Renal cortical epithelial cell (primary cell): ENCODE data around the gene SENP2. TPM values are rescaled to one million over a fixed set of nuclear protein-coding genes. Genes with fewer than 3 reads are reported as not detected.
"Not testable (repeated sequence)": the region's sequence is repeated elsewhere in the genome, so short reads cannot be mapped to it uniquely, and the experiment has no call there.

ENCODE experiments used
- DNase-seq: peaks from one replicate; pipeline ENCODE4 v3.0.0-alpha.2; 2011; ENCODE audit warnings: low read depth
- total RNA-seq: library from RNA; depleted of rRNA; stranded (reverse); fragments of >200 nt; gene quantifications from 2 replicates; pipeline ENCODE4 v1.2.3, GENCODE V29; 2014

The SENP2 gene
- 31.6 and 36.2 TPM in 2 replicates for total RNA-seq

GRCh38 chr3:185585859-185586685 lies at the start of gene SENP2:
Gene SENP2, plus strand, starts transcription at chr3:185586295. Its CDS starts 119 bp downstream, at chr3:185586414.
- peak; percentile 96 for DNase-seq

- peak; percentile 100 for DNase-seq
Measured at GRCh38 chr3:185537369-185537970, 48.6 kb upstream of the SENP2 start.

- no peak for DNase-seq
Measured at GRCh38 chr3:185539934-185540333, 46.2 kb upstream of the SENP2 start.

- no peak for DNase-seq
Measured at GRCh38 chr3:185540695-185541094, 45.4 kb upstream of the SENP2 start.

- DNase-seq, result peak; percentile 98
Measured at GRCh38 chr3:185549122-185549521, 37.0 kb upstream of the SENP2 start.

GRCh38 chr3:185549651-185550111 lies 36.4 kb upstream of the SENP2 start:
- DNase-seq, result peak; percentile 91

- DNase-seq, result peak; percentile 78
Measured at GRCh38 chr3:185552358-185552877, 33.7 kb upstream of the SENP2 start, which contains the start of gene LIPH. Gene LIPH, minus strand, starts transcription at chr3:185552588. Its CDS starts 117 bp downstream, at chr3:185552471.

- DNase-seq, result peak; percentile 47
Measured at GRCh38 chr3:185555101-185555501, 31.0 kb upstream of the SENP2 start.

GRCh38 chr3:185555860-185556347 lies 30.2 kb upstream of the SENP2 start:
- DNase-seq, result no peak

GRCh38 chr3:185556640-185557039 lies 29.5 kb upstream of the SENP2 start:
- DNase-seq, result not testable (repeated sequence)

GRCh38 chr3:185558395-185558794 lies 27.7 kb upstream of the SENP2 start:
- DNase-seq, result peak; percentile 83

GRCh38 chr3:185559706-185560090 lies 26.4 kb upstream of the SENP2 start:
- DNase-seq, result no peak

- no peak for DNase-seq
Measured at GRCh38 chr3:185560676-185561075, 25.4 kb upstream of the SENP2 start.

- DNase-seq, result no peak
Measured at GRCh38 chr3:185561374-185561943, 24.6 kb upstream of the SENP2 start.

GRCh38 chr3:185561958-185562357 lies 24.1 kb upstream of the SENP2 start:
- DNase-seq, result no peak

- no peak for DNase-seq
Measured at GRCh38 chr3:185572183-185572582, 13.9 kb upstream of the SENP2 start.

GRCh38 chr3:185575108-185575869 lies 10.8 kb upstream of the SENP2 start:
- peak; percentile 52 for DNase-seq

GRCh38 chr3:185582236-185582635 lies 3.9 kb upstream of the SENP2 start:
- DNase-seq, result no peak

GRCh38 chr3:185582871-185583270 lies 3.2 kb upstream of the SENP2 start:
- DNase-seq, result no peak

GRCh38 chr3:185583925-185584324 lies 2.2 kb upstream of the SENP2 start:
- DNase-seq, result no peak

GRCh38 chr3:185584686-185585085 lies 1.4 kb upstream of the SENP2 start:
- no peak for DNase-seq

GRCh38 chr3:185585518-185585858 lies 607 bp upstream of the SENP2 start:
- DNase-seq, result no peak
